Measurements from ENCODE around the gene EMSY. TPM values are rescaled to one million over a fixed set of nuclear protein-coding genes. Genes with fewer than 3 reads are reported as not detected.

EMSY gene
- polyA plus RNA-seq, 1 experiment: 19.1 TPM

GRCh38 chr11:76444065-76444383 is 794 bp upstream of the EMSY start:
- Histone ChIP-seq H3K4me3 (ENCODE audit: low read depth, low read length) (peak overlapping the region; percentile 85), H3K36me3 (ENCODE audit: control insufficient read depth, insufficient read depth, low read length) (no peaks in the 10 kb centered on the region; the same call in 1 of the 2 replicates), H3K27me3 (ENCODE audit: control insufficient read depth, insufficient read depth, low read length) (no peaks in the 10 kb centered on the region)
- TF ChIP-seq, protein P1, sequence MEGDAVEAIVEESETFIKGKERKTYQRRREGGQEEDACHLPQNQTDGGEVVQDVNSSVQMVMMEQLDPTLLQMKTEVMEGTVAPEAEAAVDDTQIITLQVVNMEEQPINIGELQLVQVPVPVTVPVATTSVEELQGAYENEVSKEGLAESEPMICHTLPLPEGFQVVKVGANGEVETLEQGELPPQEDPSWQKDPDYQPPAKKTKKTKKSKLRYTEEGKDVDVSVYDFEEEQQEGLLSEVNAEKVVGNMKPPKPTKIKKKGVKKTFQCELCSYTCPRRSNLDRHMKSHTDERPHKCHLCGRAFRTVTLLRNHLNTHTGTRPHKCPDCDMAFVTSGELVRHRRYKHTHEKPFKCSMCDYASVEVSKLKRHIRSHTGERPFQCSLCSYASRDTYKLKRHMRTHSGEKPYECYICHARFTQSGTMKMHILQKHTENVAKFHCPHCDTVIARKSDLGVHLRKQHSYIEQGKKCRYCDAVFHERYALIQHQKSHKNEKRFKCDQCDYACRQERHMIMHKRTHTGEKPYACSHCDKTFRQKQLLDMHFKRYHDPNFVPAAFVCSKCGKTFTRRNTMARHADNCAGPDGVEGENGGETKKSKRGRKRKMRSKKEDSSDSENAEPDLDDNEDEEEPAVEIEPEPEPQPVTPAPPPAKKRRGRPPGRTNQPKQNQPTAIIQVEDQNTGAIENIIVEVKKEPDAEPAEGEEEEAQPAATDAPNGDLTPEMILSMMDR (IDR thresholded peaks at IDR 0.05; ENCODE audit: insufficient read depth, low read depth, low read length): no peak
- CTCF ChIA-PET: no interaction called here
- POLR2A ChIA-PET: no interaction called here
- DNase-seq (ENCODE audit: low read depth): no peak

- CTCF ChIA-PET: interaction anchor here (0.8 to 0.9 kb wide), 2 partner anchors 10 kb away, joined by 3 to 4 read pairs; no protein-coding TSS in a partner anchor
- POLR2A ChIA-PET: no interaction called here
- TF ChIP-seq, protein P1 (IDR thresholded peaks at IDR 0.05; ENCODE audit: insufficient read depth, low read depth, low read length): no peak
- Histone ChIP-seq H3K4me3 (ENCODE audit: low read depth, low read length) (peak overlapping the region; percentile 85), H3K27me3 (ENCODE audit: control insufficient read depth, insufficient read depth, low read length) (no peaks in the 10 kb centered on the region), H3K36me3 (ENCODE audit: control insufficient read depth, insufficient read depth, low read length) (peaks cover under 1% of the 10 kb centered on the region)
- peak; percentile 39 for DNase-seq (ENCODE audit: low read depth)
These were observed 585 bp downstream of the EMSY start for GRCh38 chr11:76445121-76446084.

GRCh38 chr11:76448506-76448905 is 3.7 kb downstream of the EMSY start:
- DNase-seq (ENCODE audit: low read depth): no peak
- TF ChIP-seq, protein P1 (IDR thresholded peaks at IDR 0.05; ENCODE audit: insufficient read depth, low read depth, low read length): no peak
- CTCF ChIA-PET: interaction anchor here (0.7 kb wide), 2 partner anchors 150 to 215 kb away, joined by 3 to 4 read pairs; no protein-coding TSS in a partner anchor
- peaks cover 3% of the 10 kb centered on the region; the same call in 1 of the 2 replicates for H3K36me3 ChIP-seq (ENCODE audit: control insufficient read depth, insufficient read depth, low read length)
- H3K27me3 ChIP-seq (ENCODE audit: control insufficient read depth, insufficient read depth, low read length): no peaks in the 10 kb centered on the region
- H3K4me3 ChIP-seq (ENCODE audit: low read depth, low read length): no peak overlapping the region
- POLR2A ChIA-PET: no interaction called here

- TF ChIP-seq, protein P1 (IDR thresholded peaks at IDR 0.05; ENCODE audit: insufficient read depth, low read depth, low read length): no peak
- peaks cover 3% of the 10 kb centered on the region; the same call in 1 of the 2 replicates for H3K36me3 ChIP-seq (ENCODE audit: control insufficient read depth, insufficient read depth, low read length)
- ChIA-PET CTCF (no interaction called here), POLR2A (no interaction called here)
- no peak overlapping the region for H3K4me3 ChIP-seq (ENCODE audit: low read depth, low read length)
- no peak for DNase-seq (ENCODE audit: low read depth)
- H3K27me3 ChIP-seq (ENCODE audit: control insufficient read depth, insufficient read depth, low read length): no peaks in the 10 kb centered on the region
These were observed 8.4 kb downstream of the EMSY start for GRCh38 chr11:76453248-76453647.

DNA sequence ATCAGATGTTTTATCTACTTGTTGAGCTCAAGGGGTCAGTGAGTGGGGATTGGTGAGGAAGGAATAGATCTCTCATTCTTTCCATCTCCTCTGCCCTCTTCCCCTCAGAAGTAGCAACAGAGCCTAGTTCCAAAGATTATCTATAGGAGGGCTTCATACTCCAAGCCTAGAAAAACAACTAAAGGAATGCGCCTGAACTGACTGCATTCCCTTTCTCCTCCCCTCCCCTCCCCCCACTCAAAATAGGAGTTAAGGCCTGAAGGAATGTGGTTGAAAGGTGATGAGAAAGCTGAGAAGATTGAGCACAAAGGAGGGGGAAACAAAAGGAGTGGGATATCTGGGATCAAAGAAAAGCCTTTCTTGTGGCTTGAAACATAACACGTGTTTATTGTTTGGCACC is 10.5 kb downstream of the EMSY start:
- CTCF ChIA-PET: interaction anchor here (0.6 to 1.0 kb wide), 3 partner anchors 9 to 781 kb away, joined by 3 to 4 read pairs (median 3); partner anchors contain the start of gene EMSY

More for the DNA sequence above, 10.5 kb downstream of the EMSY start:
- Histone ChIP-seq H3K36me3 (ENCODE audit: control insufficient read depth, insufficient read depth, low read length) (peaks cover 3% of the 10 kb centered on the region; the same call in 1 of the 2 replicates), H3K27me3 (ENCODE audit: control insufficient read depth, insufficient read depth, low read length) (no peaks in the 10 kb centered on the region), H3K4me3 (ENCODE audit: low read depth, low read length) (no peak overlapping the region)
- DNase-seq (ENCODE audit: low read depth): no peak
- POLR2A ChIA-PET: no interaction called here
- TF ChIP-seq, protein P1 (IDR thresholded peaks at IDR 0.05; ENCODE audit: insufficient read depth, low read depth, low read length): no peak

Measured in BJ (cell line).